K562 (cell line): Measurements from ENCODE around the gene SFT2D2. TPM values are rescaled to one million over a fixed set of nuclear protein-coding genes. Genes with fewer than 3 reads are reported as not detected.

Experiments
- L3MBTL2 ChIP-seq: fragments of 450-650 bp; IDR thresholded peaks from 2 replicates; pipeline ENCODE4 v1.6.1; 2016; ENCODE audit warnings: mild to moderate bottlenecking, moderate library complexity
- NCOA4 ChIP-seq: fragments of 450-650 bp; IDR thresholded peaks from 2 replicates; pipeline ENCODE4 v1.6.1; 2018; ENCODE audit warnings: mild to moderate bottlenecking; ENCODE audit not compliant: partially characterized antibody
- PHF20 ChIP-seq: fragments of 450-650 bp; IDR thresholded peaks from 2 replicates; pipeline ENCODE4 v1.6.1; 2018; ENCODE audit not compliant: partially characterized antibody
- POLR2G ChIP-seq: fragments of 200-400 bp; formaldehyde crosslinking; IDR thresholded peaks from 2 replicates; pipeline ENCODE4 v1.6.1; 2017; ENCODE audit warnings: low read depth, mild to moderate bottlenecking, antibody characterized with exemption, low read length, moderate library complexity
- POU5F1 ChIP-seq: fragments of 150-350 bp; IDR thresholded peaks from 2 replicates; pipeline ENCODE4 v1.6.1; 2014; ENCODE audit warnings: borderline replicate concordance, low read length, low read depth, mild to moderate bottlenecking; ENCODE audit not compliant: partially characterized antibody
- RAD21 ChIP-seq, 2 experiments: fragments of 250-450 bp in 1 of 2; fragments of 450-650 bp in 1 of 2; sonication (Bioruptor Pico) in 1 of 2; formaldehyde crosslinking in 1 of 2; IDR thresholded peaks in 1 of 2; conservative IDR thresholded peaks in 1 of 2; 2 replicates each; pipeline versions ENCODE4 v1.4.0 to v1.8.0; 2020 to 2022; ENCODE audit warnings: mild to moderate bottlenecking in 2 of 2, moderate library complexity in 1 of 2
- TCF3 ChIP-seq: sonication (generic); formaldehyde crosslinking; IDR thresholded peaks from 2 replicates; pipeline ENCODE4 v1.4.0; 2020; ENCODE audit warnings: mild to moderate bottlenecking, missing genetic modification reagents
- TCF7 ChIP-seq: sonication (generic); IDR thresholded peaks from 2 replicates; pipeline ENCODE4 v1.6.1; 2016; ENCODE audit warnings: antibody characterized with exemption, borderline replicate concordance
- WHSC1 ChIP-seq: IDR thresholded peaks from one replicate; pipeline ENCODE4 v1.6.1; 2012; ENCODE audit warnings: low read length, control low read depth, inconsistent platforms
- ZNF165 ChIP-seq: fragments of 250-450 bp; sonication (Bioruptor Pico); IDR thresholded peaks from 2 replicates; pipeline ENCODE4 v1.4.0; 2020; ENCODE audit warnings: borderline replicate concordance
- ZNF263 ChIP-seq: sonication (generic); formaldehyde crosslinking; IDR thresholded peaks from 2 replicates; pipeline ENCODE4 v1.8.0; 2022; ENCODE audit warnings: mild to moderate bottlenecking, missing genetic modification reagents, borderline replicate concordance
- ZNF707 ChIP-seq: fragments of 250-450 bp; sonication (Bioruptor Pico); conservative IDR thresholded peaks from 2 replicates; pipeline ENCODE4 v1.8.0; 2022; ENCODE audit warnings: inconsistent platforms, mild to moderate bottlenecking, moderate library complexity
- ZNF778 ChIP-seq: fragments of 450-650 bp; formaldehyde crosslinking; IDR thresholded peaks from 2 replicates; pipeline ENCODE4 v1.4.0; 2020; ENCODE audit warnings: mild to moderate bottlenecking, moderate library complexity
- polyA plus RNA-seq, 8 experiments: library from polyadenylated mRNA; depleted of rRNA in 4 of 8; stranded (reverse) in 5 of 8; unstranded in 3 of 8; fragments of >200 nt; fragmentation: Nextera tagmentation in 2 of 8; fragmentation: Illumina TruSeq in 1 of 8; extraction: Ambion mirVana in 2 of 8; extraction: Trizol in 1 of 8; gene quantifications; 2 replicates each; pipeline versions ENCODE4 v1.2.1 to v1.2.3, GENCODE V29; 2011 to 2014; ENCODE audit warnings: inconsistent platforms in 1 of 8, missing spikeins in 1 of 8
- total RNA-seq, 7 experiments: library from RNA; depleted of rRNA in 6 of 7; stranded (reverse); fragments of >200 nt in 6 of 7; fragmentation: Illumina TruSeq in 2 of 7; extraction: Trizol in 2 of 7; gene quantifications; 2 replicates each; pipeline versions ENCODE4 v1.2.1 to v1.2.3, GENCODE V29; 2011 to 2021; ENCODE audit warnings: low replicate concordance in 1 of 7
- TF ChIP-seq, protein P1 (sequence below), 2 experiments: IDR thresholded peaks; 2 replicates each; pipeline ENCODE4 v1.6.1; 2011; ENCODE audit warnings: borderline replicate concordance in 1 of 2, control low read depth in 1 of 2, low read depth in 1 of 2, low read length in 1 of 2, mild to moderate bottlenecking in 1 of 2, mixed read lengths in 1 of 2, moderate library complexity in 1 of 2; ENCODE audit not compliant: insufficient read depth in 1 of 2, insufficient read length in 1 of 2, poor library complexity in 1 of 2, severe bottlenecking in 1 of 2; ENCODE audit errors: extremely low read depth in 1 of 2
- TF ChIP-seq, protein P2 (sequence below): sonication (generic); formaldehyde crosslinking; IDR thresholded peaks from 2 replicates; pipeline ENCODE4 v1.8.1; 2023; ENCODE audit warnings: mild to moderate bottlenecking, missing genetic modification reagents
- TF ChIP-seq, protein P3 (sequence below), 3 experiments: IDR thresholded peaks in 2 of 3; conservative IDR thresholded peaks in 1 of 3; 2 replicates each; pipeline ENCODE4 v1.5.1; 2011 to 2012; ENCODE audit warnings: low read length in 3 of 3, mild to moderate bottlenecking in 3 of 3, control low read depth in 2 of 3, improper control_type of control experiment in 1 of 3, inconsistent platforms in 1 of 3, low read depth in 1 of 3, mixed read lengths in 1 of 3, moderate library complexity in 1 of 3; ENCODE audit not compliant: insufficient read depth in 2 of 3
- TF ChIP-seq, protein P4 (sequence below): fragments of 150-350 bp; conservative IDR thresholded peaks from 2 replicates; pipeline ENCODE4 v1.6.1; 2014; ENCODE audit warnings: low read length

The SFT2D2 gene
- total and polyA plus RNA-seq, 9 of the 15 experiments (the other 6 are each of a cell fraction or from before 2014, with no cell fraction given) = 3.4 to 50.1 (median 21.6) TPM

DNA sequence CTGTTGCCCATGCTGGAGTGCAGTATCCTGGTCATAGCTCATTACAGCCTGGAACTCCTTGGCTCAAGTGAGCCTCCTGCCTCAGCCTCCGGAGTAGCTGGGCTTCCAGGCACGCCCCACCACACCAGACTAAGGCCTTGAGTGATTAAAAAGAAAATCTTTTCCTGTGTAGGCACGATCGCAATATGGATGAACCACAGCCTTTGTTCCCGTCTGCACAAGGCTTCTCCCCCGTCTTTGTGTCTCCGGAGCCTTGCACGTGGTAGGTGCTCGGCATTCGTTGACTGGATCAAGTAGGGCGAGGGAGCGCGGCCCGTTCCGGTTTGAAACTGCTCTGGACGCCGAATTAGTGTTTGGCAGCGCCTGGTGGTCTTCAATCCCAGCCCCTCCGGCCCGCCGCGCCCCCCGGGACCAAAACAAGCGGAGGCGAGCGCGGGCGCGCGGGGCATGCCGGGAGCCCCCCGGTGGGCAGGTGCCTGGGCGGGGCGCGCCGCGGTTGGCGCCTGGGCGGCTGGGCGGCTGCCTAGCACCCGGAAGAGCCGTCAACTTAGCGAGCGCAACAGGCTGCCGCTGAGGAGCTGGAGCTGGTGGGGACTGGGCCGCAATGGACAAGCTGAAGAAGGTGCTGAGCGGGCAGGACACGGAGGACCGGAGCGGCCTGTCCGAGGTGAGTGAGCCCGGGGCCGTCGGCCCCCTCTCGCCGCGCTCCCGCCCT, at the start of gene SFT2D2 (continued):
- TF ChIP-seq, protein P1, sequence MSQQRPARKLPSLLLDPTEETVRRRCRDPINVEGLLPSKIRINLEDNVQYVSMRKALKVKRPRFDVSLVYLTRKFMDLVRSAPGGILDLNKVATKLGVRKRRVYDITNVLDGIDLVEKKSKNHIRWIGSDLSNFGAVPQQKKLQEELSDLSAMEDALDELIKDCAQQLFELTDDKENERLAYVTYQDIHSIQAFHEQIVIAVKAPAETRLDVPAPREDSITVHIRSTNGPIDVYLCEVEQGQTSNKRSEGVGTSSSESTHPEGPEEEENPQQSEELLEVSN (IDR thresholded peaks at IDR 0.05; ENCODE audit: borderline replicate concordance in 1 of 2, extremely low read depth in 1 of 2, insufficient read depth in 1 of 2, insufficient read length in 1 of 2, low read depth in 1 of 2, low read length in 1 of 2, poor library complexity in 1 of 2, severe bottlenecking in 1 of 2) = peak; percentile 97 to 99
- TF ChIP-seq ZNF778 (CRISPR knock-in tag) = no peak
- TF ChIP-seq TCF7 = peak; percentile 66; the same call in 1 of the 2 replicates
- TF ChIP-seq, protein P2, sequence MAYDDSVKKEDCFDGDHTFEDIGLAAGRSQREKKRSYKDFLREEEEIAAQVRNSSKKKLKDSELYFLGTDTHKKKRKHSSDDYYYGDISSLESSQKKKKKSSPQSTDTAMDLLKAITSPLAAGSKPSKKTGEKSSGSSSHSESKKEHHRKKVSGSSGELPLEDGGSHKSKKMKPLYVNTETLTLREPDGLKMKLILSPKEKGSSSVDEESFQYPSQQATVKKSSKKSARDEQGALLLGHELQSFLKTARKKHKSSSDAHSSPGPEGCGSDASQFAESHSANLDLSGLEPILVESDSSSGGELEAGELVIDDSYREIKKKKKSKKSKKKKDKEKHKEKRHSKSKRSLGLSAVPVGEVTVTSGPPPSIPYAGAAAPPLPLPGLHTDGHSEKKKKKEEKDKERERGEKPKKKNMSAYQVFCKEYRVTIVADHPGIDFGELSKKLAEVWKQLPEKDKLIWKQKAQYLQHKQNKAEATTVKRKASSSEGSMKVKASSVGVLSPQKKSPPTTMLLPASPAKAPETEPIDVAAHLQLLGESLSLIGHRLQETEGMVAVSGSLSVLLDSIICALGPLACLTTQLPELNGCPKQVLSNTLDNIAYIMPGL (CRISPR knock-in tag) = no peak
- no peak for TF ChIP-seq RAD21 (CRISPR knock-in tag; conservative IDR thresholded peaks at IDR 0.05 in 1 of 2, IDR thresholded peaks at IDR 0.05 in 1 of 2)
- 0 out of 2 replicates have a peak, but pooled peaks have one; percentile 46 for TF ChIP-seq ZNF707 (CRISPR knock-in tag)
- TF ChIP-seq, protein P3, sequence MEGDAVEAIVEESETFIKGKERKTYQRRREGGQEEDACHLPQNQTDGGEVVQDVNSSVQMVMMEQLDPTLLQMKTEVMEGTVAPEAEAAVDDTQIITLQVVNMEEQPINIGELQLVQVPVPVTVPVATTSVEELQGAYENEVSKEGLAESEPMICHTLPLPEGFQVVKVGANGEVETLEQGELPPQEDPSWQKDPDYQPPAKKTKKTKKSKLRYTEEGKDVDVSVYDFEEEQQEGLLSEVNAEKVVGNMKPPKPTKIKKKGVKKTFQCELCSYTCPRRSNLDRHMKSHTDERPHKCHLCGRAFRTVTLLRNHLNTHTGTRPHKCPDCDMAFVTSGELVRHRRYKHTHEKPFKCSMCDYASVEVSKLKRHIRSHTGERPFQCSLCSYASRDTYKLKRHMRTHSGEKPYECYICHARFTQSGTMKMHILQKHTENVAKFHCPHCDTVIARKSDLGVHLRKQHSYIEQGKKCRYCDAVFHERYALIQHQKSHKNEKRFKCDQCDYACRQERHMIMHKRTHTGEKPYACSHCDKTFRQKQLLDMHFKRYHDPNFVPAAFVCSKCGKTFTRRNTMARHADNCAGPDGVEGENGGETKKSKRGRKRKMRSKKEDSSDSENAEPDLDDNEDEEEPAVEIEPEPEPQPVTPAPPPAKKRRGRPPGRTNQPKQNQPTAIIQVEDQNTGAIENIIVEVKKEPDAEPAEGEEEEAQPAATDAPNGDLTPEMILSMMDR (IDR thresholded peaks at IDR 0.05 in 2 of 3, conservative IDR thresholded peaks at IDR 0.05 in 1 of 3; ENCODE audit: insufficient read depth in 2 of 3, low read depth in 1 of 3, low read length in 3 of 3) = no peak
- no peak for TF ChIP-seq WHSC1
- TF ChIP-seq, protein P4, sequence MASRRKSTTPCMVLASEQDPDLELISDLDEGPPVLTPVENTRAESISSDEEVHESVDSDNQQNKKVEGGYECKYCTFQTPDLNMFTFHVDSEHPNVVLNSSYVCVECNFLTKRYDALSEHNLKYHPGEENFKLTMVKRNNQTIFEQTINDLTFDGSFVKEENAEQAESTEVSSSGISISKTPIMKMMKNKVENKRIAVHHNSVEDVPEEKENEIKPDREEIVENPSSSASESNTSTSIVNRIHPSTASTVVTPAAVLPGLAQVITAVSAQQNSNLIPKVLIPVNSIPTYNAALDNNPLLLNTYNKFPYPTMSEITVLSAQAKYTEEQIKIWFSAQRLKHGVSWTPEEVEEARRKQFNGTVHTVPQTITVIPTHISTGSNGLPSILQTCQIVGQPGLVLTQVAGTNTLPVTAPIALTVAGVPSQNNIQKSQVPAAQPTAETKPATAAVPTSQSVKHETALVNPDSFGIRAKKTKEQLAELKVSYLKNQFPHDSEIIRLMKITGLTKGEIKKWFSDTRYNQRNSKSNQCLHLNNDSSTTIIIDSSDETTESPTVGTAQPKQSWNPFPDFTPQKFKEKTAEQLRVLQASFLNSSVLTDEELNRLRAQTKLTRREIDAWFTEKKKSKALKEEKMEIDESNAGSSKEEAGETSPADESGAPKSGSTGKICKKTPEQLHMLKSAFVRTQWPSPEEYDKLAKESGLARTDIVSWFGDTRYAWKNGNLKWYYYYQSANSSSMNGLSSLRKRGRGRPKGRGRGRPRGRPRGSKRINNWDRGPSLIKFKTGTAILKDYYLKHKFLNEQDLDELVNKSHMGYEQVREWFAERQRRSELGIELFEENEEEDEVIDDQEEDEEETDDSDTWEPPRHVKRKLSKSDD = no peak
- peak; percentile 79 for TF ChIP-seq PHF20
- peak; percentile 94 for TF ChIP-seq POLR2G
- TF ChIP-seq NCOA4 = no peak
- peak; percentile 44 for TF ChIP-seq TCF3 (CRISPR knock-in tag)
- TF ChIP-seq POU5F1 = no peak
- peak; percentile 66; the same call in 1 of the 2 replicates for TF ChIP-seq ZNF263 (CRISPR knock-in tag)
- TF ChIP-seq L3MBTL2 = peak; percentile 100
- TF ChIP-seq ZNF165 = 0 out of 2 replicates have a peak, but pooled peaks have one; percentile 77
